Testis (tissue), 3 donors: ENCODE results near the gene MLLT10. TPM values are rescaled to one million over a fixed set of nuclear protein-coding genes. Genes with fewer than 3 reads are reported as not detected.

Source experiments
- DNase-seq: peaks from one replicate; pipeline ENCODE4 v3.0.0-alpha.2; 2019
- H3K27ac ChIP-seq, 2 donors: fragments of 200-600 bp; sonication (generic); one replicate each; pipeline ENCODE4 v1.5.1; 2019
- H3K27me3 ChIP-seq: fragments of 200-600 bp; sonication (generic); one replicate; pipeline ENCODE4 v1.5.1; 2019
- H3K36me3 ChIP-seq: fragments of 200-600 bp; sonication (generic); one replicate; pipeline ENCODE4 v1.5.1; 2017; ENCODE audit warnings: low read depth; ENCODE audit errors: missing control alignments
- H3K4me1 ChIP-seq: fragments of 200-600 bp; sonication (generic); one replicate; pipeline ENCODE4 v1.5.1; 2019
- H3K4me3 ChIP-seq, 2 donors: fragments of 200-600 bp; sonication (generic); one replicate each; pipeline ENCODE4 v1.5.1; 2017 to 2019
- H3K9me3 ChIP-seq: fragments of 200-600 bp; sonication (generic); one replicate; pipeline ENCODE4 v1.5.1; 2017
- POLR2A ChIP-seq: fragments of 450-650 bp; IDR thresholded peaks from one replicate; pipeline ENCODE4 v1.6.1; 2017; ENCODE audit warnings: antibody characterized with exemption, mild to moderate bottlenecking, moderate library complexity
- WGBS, 2 donors: methylation state at CpG; one replicate each; pipeline ENCODE4 v1.1.5; 2018; 5-methylcytosine and 5-hydroxymethylcytosine counted together
- intact Hi-C: fragments of 100-400 bp; cut with DNase I; formaldehyde crosslinking; loops from one replicate; pipeline ENCODE4 v1.15.1; 2023; ENCODE audit warnings: low total_unique reads
- polyA plus RNA-seq: library from polyadenylated mRNA; stranded (reverse); fragments of 350-450 nt; fragmentation: Illumina TruSeq; extraction: RNeasy Lipid Tissue Mini Kit (QIAGEN cat#74804); gene quantifications from one replicate; pipeline ENCODE4 v1.2.3, GENCODE V29; 2014; ENCODE audit warnings: low read depth, low replicate concordance; ENCODE audit not compliant: insufficient read depth
- total RNA-seq, 2 donors: library from RNA; depleted of rRNA; stranded (reverse); fragments of >200 nt; gene quantifications; one replicate each; pipeline ENCODE4 v1.2.3, GENCODE V29; 2016
- TF ChIP-seq, protein P1 (sequence below), 3 experiments: fragments of 450-650 bp in 2 of 3; fragments of 200-600 bp in 1 of 3; sonication (generic) in 1 of 3; IDR thresholded peaks; one replicate each; pipeline ENCODE4 v1.5.1; 2016 to 2019; ENCODE audit warnings: antibody characterized with exemption in 3 of 3, mild to moderate bottlenecking in 2 of 3, moderate library complexity in 1 of 3

MLLT10 gene
- total and polyA plus RNA-seq, 3 donors from 2014 or later, result 130 to 243 (median 144) TPM

DNA sequence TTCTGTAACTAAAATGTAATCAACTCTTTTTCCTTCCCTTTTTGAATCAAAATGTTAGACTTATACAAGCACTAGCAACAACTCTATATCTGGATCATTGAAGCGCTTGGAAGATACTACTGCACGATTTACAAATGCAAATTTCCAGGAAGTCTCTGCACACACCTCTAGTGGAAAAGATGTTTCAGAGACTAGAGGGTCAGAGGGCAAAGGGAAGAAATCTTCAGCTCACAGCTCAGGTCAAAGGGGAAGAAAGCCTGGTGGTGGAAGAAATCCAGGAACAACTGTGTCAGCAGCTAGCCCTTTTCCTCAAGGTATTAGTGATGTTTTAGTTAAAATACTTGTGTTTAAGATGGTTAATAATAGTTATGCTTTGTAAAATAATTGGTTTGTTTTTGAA is 136.4 kb downstream of the MLLT10 start:
- TF ChIP-seq POLR2A, result no peak
- TF ChIP-seq, protein P1, sequence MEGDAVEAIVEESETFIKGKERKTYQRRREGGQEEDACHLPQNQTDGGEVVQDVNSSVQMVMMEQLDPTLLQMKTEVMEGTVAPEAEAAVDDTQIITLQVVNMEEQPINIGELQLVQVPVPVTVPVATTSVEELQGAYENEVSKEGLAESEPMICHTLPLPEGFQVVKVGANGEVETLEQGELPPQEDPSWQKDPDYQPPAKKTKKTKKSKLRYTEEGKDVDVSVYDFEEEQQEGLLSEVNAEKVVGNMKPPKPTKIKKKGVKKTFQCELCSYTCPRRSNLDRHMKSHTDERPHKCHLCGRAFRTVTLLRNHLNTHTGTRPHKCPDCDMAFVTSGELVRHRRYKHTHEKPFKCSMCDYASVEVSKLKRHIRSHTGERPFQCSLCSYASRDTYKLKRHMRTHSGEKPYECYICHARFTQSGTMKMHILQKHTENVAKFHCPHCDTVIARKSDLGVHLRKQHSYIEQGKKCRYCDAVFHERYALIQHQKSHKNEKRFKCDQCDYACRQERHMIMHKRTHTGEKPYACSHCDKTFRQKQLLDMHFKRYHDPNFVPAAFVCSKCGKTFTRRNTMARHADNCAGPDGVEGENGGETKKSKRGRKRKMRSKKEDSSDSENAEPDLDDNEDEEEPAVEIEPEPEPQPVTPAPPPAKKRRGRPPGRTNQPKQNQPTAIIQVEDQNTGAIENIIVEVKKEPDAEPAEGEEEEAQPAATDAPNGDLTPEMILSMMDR (IDR thresholded peaks at IDR 0.05), result no peak
- Histone ChIP-seq H3K27me3 (no peaks in the 10 kb centered on the region), H3K4me3 (no peak overlapping the region), H3K9me3 (no peaks in the 10 kb centered on the region), H3K27ac (no peak overlapping the region), H3K36me3 (no peaks in the 10 kb centered on the region), H3K4me1 (peaks cover 22% of the 10 kb centered on the region)
- intact Hi-C loops, result no loop called here
- WGBS, 2 donors, result 56 to 75% methylated on average over 2 of the region's 2 CpGs
- no peak for DNase-seq

DNA sequence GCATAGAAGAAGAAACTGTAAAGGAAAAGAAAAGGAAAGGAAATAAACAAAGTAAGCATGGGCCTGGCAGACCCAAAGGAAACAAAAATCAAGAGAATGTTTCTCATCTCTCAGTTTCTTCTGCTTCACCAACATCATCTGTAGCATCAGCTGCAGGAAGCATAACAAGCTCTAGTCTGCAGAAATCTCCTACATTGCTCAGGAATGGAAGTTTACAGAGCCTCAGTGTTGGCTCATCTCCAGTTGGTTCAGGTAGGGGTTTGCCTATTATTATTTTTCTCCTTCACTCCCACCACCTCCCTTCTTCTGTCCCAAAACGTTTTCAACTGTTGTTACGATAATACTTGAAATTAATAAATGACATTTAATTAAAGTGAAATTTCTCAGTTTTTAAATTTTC is 139.6 kb downstream of the MLLT10 start:
- no peaks in the 10 kb centered on the region for H3K27me3 ChIP-seq
- peaks cover 10% of the 10 kb centered on the region for H3K4me1 ChIP-seq
- H3K36me3 ChIP-seq, result no peaks in the 10 kb centered on the region
- H3K27ac ChIP-seq, result no peak overlapping the region
- no peak overlapping the region for H3K4me3 ChIP-seq
- no peak for TF ChIP-seq POLR2A
- TF ChIP-seq, protein P1 (IDR thresholded peaks at IDR 0.05), result no peak
- no peak for DNase-seq
- intact Hi-C loops, result no loop called here
- no peaks in the 10 kb centered on the region for H3K9me3 ChIP-seq
- WGBS, 2 donors, result 64 to 70% methylated on average over 2 of the region's 2 CpGs

DNA sequence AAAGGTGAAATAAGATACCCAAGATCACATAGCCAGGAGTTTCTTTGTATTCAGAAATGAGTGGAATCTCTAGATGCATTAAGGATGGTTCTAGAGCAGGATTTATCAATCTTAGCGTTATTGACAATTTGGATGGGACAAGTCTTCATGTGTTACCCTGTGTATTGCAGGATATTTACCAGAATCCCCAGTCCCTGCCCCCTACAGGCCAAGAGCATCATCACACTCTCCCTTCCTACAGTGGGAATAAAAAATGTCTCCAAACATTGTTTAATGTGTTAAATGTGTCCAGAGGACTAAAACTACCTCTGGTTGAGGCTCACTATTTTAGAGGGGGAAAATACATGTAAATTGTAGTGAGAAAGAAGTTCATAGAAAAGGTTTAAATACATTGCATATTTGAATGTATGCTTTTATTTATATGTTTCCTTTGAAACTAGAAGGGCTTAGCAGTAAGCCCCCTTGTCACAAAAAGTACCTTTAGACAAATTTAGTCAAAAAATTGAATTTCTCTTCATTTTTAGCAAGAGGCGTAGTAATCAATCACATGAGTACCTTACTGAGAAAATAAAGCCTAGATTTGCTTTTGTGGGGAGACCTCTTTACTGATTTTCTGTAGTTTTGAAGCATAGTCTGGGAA is 141.2 kb downstream of the MLLT10 start:
- H3K27me3 ChIP-seq, result no peaks in the 10 kb centered on the region
- intact Hi-C loops, result no loop called here
- no peak overlapping the region for H3K4me3 ChIP-seq
- H3K27ac ChIP-seq, result no peak overlapping the region
- WGBS, 2 donors, result 90 to 92% methylated on average over 2 of the region's 2 CpGs
- H3K9me3 ChIP-seq, result no peaks in the 10 kb centered on the region
- DNase-seq, result no peak
- TF ChIP-seq, protein P1 (IDR thresholded peaks at IDR 0.05), result peak; percentile 25 to 61 (median 60)
- no peak for TF ChIP-seq POLR2A
- no peaks in the 10 kb centered on the region for H3K36me3 ChIP-seq
- H3K4me1 ChIP-seq, result peaks cover 18% of the 10 kb centered on the region

DNA sequence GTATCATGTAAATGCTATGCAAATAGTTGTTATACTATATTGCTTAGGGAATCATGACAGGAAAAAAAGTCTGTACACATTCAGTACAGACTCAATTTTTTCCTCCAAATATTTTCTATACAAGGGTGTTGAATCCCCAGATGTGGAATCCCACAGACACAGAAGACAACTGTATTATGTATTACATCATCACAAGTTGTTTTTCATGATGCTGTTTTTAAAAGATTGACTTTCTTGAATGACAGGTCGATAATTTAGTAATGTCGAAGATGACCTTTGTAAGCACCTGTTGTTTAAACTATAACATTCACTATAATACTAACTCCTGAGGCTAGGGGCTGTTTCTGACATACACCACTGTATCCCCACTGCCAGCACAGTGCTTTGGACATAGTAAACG is 143.5 kb downstream of the MLLT10 start:
- Histone ChIP-seq H3K4me3 (no peak overlapping the region), H3K27me3 (no peaks in the 10 kb centered on the region), H3K9me3 (no peaks in the 10 kb centered on the region), H3K27ac (no peak overlapping the region), H3K4me1 (peaks cover 16% of the 10 kb centered on the region), H3K36me3 (no peaks in the 10 kb centered on the region)
- intact Hi-C loops, result no loop called here
- 87 to 91% methylated on average over 3 of the region's 3 CpGs for WGBS, 2 donors
- no peak for TF ChIP-seq POLR2A
- TF ChIP-seq, protein P1 (IDR thresholded peaks at IDR 0.05), result no peak
- DNase-seq, result no peak

DNA sequence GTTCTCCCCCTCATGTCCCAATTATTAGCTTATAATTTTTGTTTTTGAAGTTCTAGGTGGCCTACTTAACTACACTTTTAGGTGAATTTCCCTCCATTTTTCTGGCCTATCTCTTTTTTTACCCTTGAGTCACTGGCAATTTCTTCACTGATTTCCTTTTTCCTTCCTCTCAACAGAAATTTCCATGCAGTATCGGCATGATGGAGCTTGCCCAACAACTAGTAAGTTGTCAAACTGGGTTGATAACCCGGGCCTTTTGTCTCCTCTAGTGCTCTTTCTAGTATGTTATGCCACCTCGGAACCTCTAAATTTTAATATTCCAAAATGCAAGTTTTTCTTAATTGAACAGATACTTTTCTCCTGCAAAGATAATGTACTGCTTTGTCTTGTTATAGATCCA is 147.1 kb downstream of the MLLT10 start:
- no peak overlapping the region for H3K27ac ChIP-seq
- H3K36me3 ChIP-seq, result no peaks in the 10 kb centered on the region
- no peaks in the 10 kb centered on the region for H3K27me3 ChIP-seq
- no peak for DNase-seq
- peaks cover 16% of the 10 kb centered on the region for H3K4me1 ChIP-seq
- intact Hi-C loops, result no loop called here
- no peaks in the 10 kb centered on the region for H3K9me3 ChIP-seq
- 98% methylated on average over 3 of the region's 3 CpGs for WGBS, 2 donors
- no peak overlapping the region for H3K4me3 ChIP-seq
- TF ChIP-seq POLR2A, result no peak
- TF ChIP-seq, protein P1 (IDR thresholded peaks at IDR 0.05), result no peak
